Epithelial cell of umbilical artery (primary cell): ENCODE data around the gene C1orf56. TPM values are rescaled to one million over a fixed set of nuclear protein-coding genes. Genes with fewer than 3 reads are reported as not detected.

ENCODE experiments used
- total RNA-seq: library from RNA; depleted of rRNA; stranded (reverse); fragments of >200 nt; gene quantifications from 2 replicates; pipeline ENCODE4 v1.2.3, GENCODE V29; 2014

Gene C1orf56
- 1.3 and 1.5 TPM in 2 replicates for total RNA-seq

GRCh38 chr1:151047591-151047924 lies at the start of gene C1orf56:
TSS of gene C1orf56 (plus strand) at chr1:151047751. CDS start at chr1:151047848, 97 bp downstream.

GRCh38 chr1:151006327-151007052 lies 41.1 kb upstream of the C1orf56 start, which contains the start of gene MINDY1:
TSS of gene MINDY1 (minus strand) at chr1:151006902. CDS start at chr1:151002617, 4,285 bp downstream.

GRCh38 chr1:151008244-151009205 lies 39.0 kb upstream of the C1orf56 start, which contains the start of gene PRUNE1:
TSS of gene PRUNE1 (plus strand) at chr1:151008449. CDS start at chr1:151008633, 184 bp downstream.

GRCh38 chr1:151036356-151036755 lies 11.2 kb upstream of the C1orf56 start, which contains the start of gene BNIPL:
TSS of gene BNIPL (plus strand) at chr1:151036586. CDS start at chr1:151036726, 140 bp downstream.

GRCh38 chr1:151059109-151060006 lies 11.8 kb downstream of the C1orf56 start, which contains the start of gene CDC42SE1:
TSS of gene CDC42SE1 (minus strand) at chr1:151059622. CDS start at chr1:151055730, 3,892 bp downstream.

GRCh38 chr1:151060007-151060656 lies 12.6 kb downstream of the C1orf56 start, which contains the start of gene MLLT11:
TSS of gene MLLT11 (plus strand) at chr1:151060397. CDS start at chr1:151067225, 6,828 bp downstream.

GRCh38 chr1:151070474-151071276 lies 23.1 kb downstream of the C1orf56 start, which contains the start of gene GABPB2:
TSS of gene GABPB2 (plus strand) at chr1:151070761. CDS start at chr1:151088190, 17,429 bp downstream.

Other genes with a start within 250 kb of the C1orf56 start
- 1.9 and 8.7 TPM in 2 replicates for gene CTSK, start 239.5 kb upstream of the C1orf56 start, total RNA-seq
- 14.0 and 28.4 TPM in 2 replicates for gene ARNT, start 171.2 kb upstream of the C1orf56 start, total RNA-seq
- not detected in 2 replicates for gene CTXND2, start 160.6 kb upstream of the C1orf56 start, total RNA-seq
- 28.9 and 42.6 TPM in 2 replicates for gene SETDB1, start 121.4 kb upstream of the C1orf56 start, total RNA-seq
- 61.1 and 71.1 TPM in 2 replicates for gene CERS2, start 72.9 kb upstream of the C1orf56 start, total RNA-seq
- not detected in 2 replicates for gene ANXA9, start 65.5 kb upstream of the C1orf56 start, total RNA-seq
- 4.5 and 6.2 TPM in 2 replicates for gene MINDY1, start 40.8 kb upstream of the C1orf56 start, total RNA-seq
- 4.2 and 5.0 TPM in 2 replicates for gene PRUNE1, start 39.3 kb upstream of the C1orf56 start, total RNA-seq
- gene BNIPL, start 11.2 kb upstream of the C1orf56 start, total RNA-seq, result 0.32 and 0.46 TPM in 2 replicates
- 67.6 and 76.9 TPM in 2 replicates for gene CDC42SE1, start 11.9 kb downstream of the C1orf56 start, total RNA-seq
- gene MLLT11, start 12.6 kb downstream of the C1orf56 start, total RNA-seq, result 3.8 and 5.8 TPM in 2 replicates
- gene GABPB2, start 23.0 kb downstream of the C1orf56 start, total RNA-seq, result 4.5 and 6.5 TPM in 2 replicates
- gene SEMA6C, start 98.9 kb downstream of the C1orf56 start, total RNA-seq, result 5.8 and 8.8 TPM in 2 replicates
- not detected in 2 replicates for gene TNFAIP8L2, start 108.9 kb downstream of the C1orf56 start, total RNA-seq
- gene LYSMD1, start 118.2 kb downstream of the C1orf56 start, total RNA-seq, result 2.6 and 4.4 TPM in 2 replicates
- gene SCNM1, start 118.4 kb downstream of the C1orf56 start, total RNA-seq, result 20.4 and 20.5 TPM in 2 replicates
- gene TMOD4, start 128.2 kb downstream of the C1orf56 start, total RNA-seq, result not detected in 2 replicates
- 69.8 and 76.7 TPM in 2 replicates for gene VPS72, start 142.4 kb downstream of the C1orf56 start, total RNA-seq
- 45.1 and 48.6 TPM in 2 replicates for gene PIP5K1A, start 150.8 kb downstream of the C1orf56 start, total RNA-seq
- gene PSMD4, start 207.0 kb downstream of the C1orf56 start, total RNA-seq, result 255 and 270 TPM in 2 replicates
- gene ZNF687, start 234.5 kb downstream of the C1orf56 start, total RNA-seq, result 6.7 and 6.8 TPM in 2 replicates